H9 (cell line): ENCODE measurements around the gene RDH5. TPM values are rescaled to one million over a fixed set of nuclear protein-coding genes. Genes with fewer than 3 reads are reported as not detected.

ENCODE experiments used
- DNase-seq: peaks from one replicate; pipeline ENCODE4 v3.0.0-alpha.2; 2017
- H2AFZ ChIP-seq: one replicate; pipeline ENCODE4 v1.6.1; 2013; ENCODE audit warnings: mild to moderate bottlenecking, low read length, control low read depth, moderate library complexity
- H2AK5ac ChIP-seq: 2 replicates; pipeline ENCODE4 v1.6.1; 2013; ENCODE audit warnings: low read length, control low read depth, mixed read lengths; ENCODE audit not compliant: insufficient read length
- H2BK120ac ChIP-seq: one replicate; pipeline ENCODE4 v1.6.1; 2013; ENCODE audit warnings: low read depth, mild to moderate bottlenecking, low read length, control low read depth, inconsistent platforms; ENCODE audit not compliant: poor library complexity, severe bottlenecking
- H2BK12ac ChIP-seq: 2 replicates; pipeline ENCODE4 v1.6.1; 2013; ENCODE audit warnings: low read length, control low read depth, mixed read lengths, low read depth; ENCODE audit not compliant: insufficient read length
- H2BK15ac ChIP-seq: 2 replicates; pipeline ENCODE4 v1.6.1; 2013; ENCODE audit warnings: low read depth, low read length, control low read depth
- H2BK20ac ChIP-seq: one replicate; pipeline ENCODE4 v1.6.1; 2013; ENCODE audit warnings: low read depth, mild to moderate bottlenecking, low read length, control low read depth, inconsistent platforms; ENCODE audit not compliant: poor library complexity, severe bottlenecking
- H2BK5ac ChIP-seq: 2 replicates; pipeline ENCODE4 v1.6.1; 2013; ENCODE audit warnings: low read length, control low read depth, mixed read lengths; ENCODE audit not compliant: insufficient read length
- H3K14ac ChIP-seq: 2 replicates; pipeline ENCODE4 v1.6.1; 2013; ENCODE audit warnings: low read length, control low read depth; ENCODE audit not compliant: insufficient read depth
- H3K18ac ChIP-seq: 2 replicates; pipeline ENCODE4 v1.6.1; 2013; ENCODE audit warnings: low read depth, mild to moderate bottlenecking, mixed read lengths, low read length, control low read depth; ENCODE audit not compliant: insufficient read length
- H3K23ac ChIP-seq: 2 replicates; pipeline ENCODE4 v1.6.1; 2013; ENCODE audit warnings: low read length, control low read depth, mixed read lengths, low read depth; ENCODE audit not compliant: insufficient read length
- H3K23me2 ChIP-seq: 2 replicates; pipeline ENCODE4 v1.6.1; 2013; ENCODE audit warnings: low read depth, mild to moderate bottlenecking, mixed read lengths, low read length, control low read depth; ENCODE audit not compliant: insufficient read length, poor library complexity, severe bottlenecking
- H3K27ac ChIP-seq: 2 replicates; pipeline ENCODE4 v1.5.1; 2013; ENCODE audit warnings: low read length, control low read depth, mixed read lengths, low read depth; ENCODE audit not compliant: insufficient read length
- H3K27me3 ChIP-seq: 2 replicates; pipeline ENCODE4 v1.6.1; 2013; ENCODE audit warnings: low read length, control low read depth, inconsistent platforms; ENCODE audit not compliant: insufficient read depth
- H3K4ac ChIP-seq: 2 replicates; pipeline ENCODE4 v1.6.1; 2013; ENCODE audit warnings: low read depth, mild to moderate bottlenecking, control low read depth, inconsistent platforms, low read length, moderate library complexity
- H3K4me1 ChIP-seq: 2 replicates; pipeline ENCODE4 v1.6.1; 2013; ENCODE audit warnings: low read length, control low read depth, inconsistent platforms; ENCODE audit not compliant: insufficient read depth
- H3K4me2 ChIP-seq: 2 replicates; pipeline ENCODE4 v1.6.1; 2013; ENCODE audit warnings: low read length, control low read depth, mixed read lengths; ENCODE audit not compliant: insufficient read length, insufficient read depth
- H3K56ac ChIP-seq: 2 replicates; pipeline ENCODE4 v1.6.1; 2013; ENCODE audit warnings: low read depth, mild to moderate bottlenecking, mixed read lengths, low read length, control low read depth; ENCODE audit not compliant: insufficient read length
- H3K79me1 ChIP-seq: 2 replicates; pipeline ENCODE4 v1.6.1; 2013; ENCODE audit warnings: low read depth, mild to moderate bottlenecking, moderate library complexity, low read length, control low read depth, inconsistent platforms; ENCODE audit not compliant: insufficient read depth, poor library complexity, severe bottlenecking
- H3K79me2 ChIP-seq: 2 replicates; pipeline ENCODE4 v1.6.1; 2013; ENCODE audit warnings: low read length, control low read depth, inconsistent platforms; ENCODE audit not compliant: insufficient read depth
- H3K9ac ChIP-seq: 2 replicates; pipeline ENCODE4 v1.6.1; 2013; ENCODE audit warnings: low read length, control low read depth, mixed read lengths; ENCODE audit not compliant: insufficient read length; ENCODE audit errors: extremely low read depth
- H3K9me3 ChIP-seq: one replicate; pipeline ENCODE4 v1.6.1; 2013; ENCODE audit warnings: low read depth, low read length, inconsistent platforms; ENCODE audit not compliant: control insufficient read depth
- H3T11ph ChIP-seq: one replicate; pipeline ENCODE4 v1.6.1; 2013; ENCODE audit warnings: mild to moderate bottlenecking, low read length, control low read depth, inconsistent platforms
- H4K20me1 ChIP-seq: one replicate; pipeline ENCODE4 v1.6.1; 2013; ENCODE audit not compliant: control insufficient read depth, insufficient read length, insufficient read depth
- H4K5ac ChIP-seq: 2 replicates; pipeline ENCODE4 v1.6.1; 2013; ENCODE audit warnings: low read depth, mild to moderate bottlenecking, mixed read lengths, low read length, control low read depth; ENCODE audit not compliant: insufficient read length
- H4K8ac ChIP-seq: replicated peaks from 2 replicates; pipeline ENCODE4 v1.6.1; 2013; ENCODE audit warnings: low read length, control low read depth, mixed read lengths, low read depth; ENCODE audit not compliant: insufficient read length
- H4K91ac ChIP-seq: 2 replicates; pipeline ENCODE4 v1.6.1; 2013; ENCODE audit warnings: low read depth, mild to moderate bottlenecking, moderate library complexity, mixed read lengths, low read length, control low read depth; ENCODE audit not compliant: insufficient read length
- H3K27ac Mint-ChIP-seq, 3 experiments: 2 replicates in 2 of 3; 3 replicates in 1 of 3; pipeline ENCODE4 v1.8.0; 2020 to 2021; ENCODE audit warnings: mixed read lengths in 3 of 3, mild to moderate bottlenecking in 1 of 3, moderate library complexity in 1 of 3
- H3K27me3 Mint-ChIP-seq: 2 replicates; pipeline ENCODE4 v1.8.0; 2021; ENCODE audit warnings: low read depth, mild to moderate bottlenecking, moderate library complexity, mixed read lengths
- H3K36me3 Mint-ChIP-seq, 3 experiments: 2 replicates in 2 of 3; 3 replicates in 1 of 3; pipeline ENCODE4 v1.8.0; 2020 to 2021; ENCODE audit warnings: low read depth in 3 of 3, mixed read lengths in 3 of 3; ENCODE audit not compliant: insufficient read depth in 1 of 3
- H3K4me1 Mint-ChIP-seq, 2 experiments: 2 replicates each; pipeline ENCODE4 v1.8.0; 2020; ENCODE audit warnings: mixed read lengths in 2 of 2
- H3K4me3 Mint-ChIP-seq, 2 experiments: 2 replicates in 1 of 2; 3 replicates in 1 of 2; pipeline ENCODE4 v1.8.0; 2020 to 2021; ENCODE audit warnings: mild to moderate bottlenecking in 2 of 2, mixed read lengths in 2 of 2, moderate library complexity in 1 of 2
- H3K9me3 Mint-ChIP-seq, 2 experiments: 2 replicates in 1 of 2; 3 replicates in 1 of 2; pipeline ENCODE4 v1.8.0; 2020; ENCODE audit warnings: mild to moderate bottlenecking in 2 of 2, mixed read lengths in 2 of 2, moderate library complexity in 1 of 2
- CTCF ChIP-seq: fragments of 200-600 bp; sonication (generic); conservative IDR thresholded peaks from 3 replicates; pipeline ENCODE4 v1.8.0; 2021; ENCODE audit warnings: antibody characterized with exemption, mild to moderate bottlenecking
- WGBS: extraction: QIAGEN DNeasy Blood & Tissue Kit; methylation state at CpG from one replicate; pipeline ENCODE4 v1.1.7; 2013; ENCODE audit warnings: missing lambda C conversion rate, low lambda C conversion rate, mixed read lengths; ENCODE audit not compliant: insufficient read length; ENCODE audit errors: extremely low coverage; 5-methylcytosine and 5-hydroxymethylcytosine counted together
- total RNA-seq: library from RNA; stranded (reverse); gene quantifications from 2 replicates; pipeline ENCODE4 v1.2.1, GENCODE V29; 2021

Gene RDH5
- total RNA-seq, 1 experiment from 2014 or later: 6.6 TPM

GRCh38 chr12:55696796-55697462, 23.3 kb upstream of the RDH5 start:
- no peak for TF ChIP-seq CTCF
- H3K79me2 ChIP-seq: no peaks in the 10 kb centered on the region
- no peaks in the 10 kb centered on the region; the same call in 1 of the 2 replicates for H3K27me3 ChIP-seq
- no peaks in the 10 kb centered on the region for H3K4me1 ChIP-seq
- no peak overlapping the region for H3K18ac ChIP-seq
- no peaks in the 10 kb centered on the region for H3K23me2 ChIP-seq
- H3K23ac ChIP-seq: no peak overlapping the region
- no peaks in the 10 kb centered on the region for H4K20me1 ChIP-seq
- no peak overlapping the region for H2AFZ ChIP-seq
- H3T11ph ChIP-seq: no peak overlapping the region
- no peak overlapping the region for H3K9ac ChIP-seq
- H4K5ac ChIP-seq: no peak overlapping the region
- H3K14ac ChIP-seq: no peak overlapping the region
- no peak overlapping the region for H2BK5ac ChIP-seq
- no peak overlapping the region for H3K4me3 Mint-ChIP-seq
- H3K27me3 Mint-ChIP-seq: no peaks in the 10 kb centered on the region
- H4K8ac ChIP-seq: no peak overlapping the region
- H2BK15ac ChIP-seq: no peak overlapping the region
- WGBS: no CpG with 5 or more reads among the region's 19 CpGs
- H3K4me2 ChIP-seq: no peak overlapping the region
- no peak overlapping the region for H3K4ac ChIP-seq
- H3K79me1 ChIP-seq: no peaks in the 10 kb centered on the region
- no peak overlapping the region for H3K27ac Mint-ChIP-seq
- no peak overlapping the region for H2BK20ac ChIP-seq
- no peak for DNase-seq
- H3K27ac ChIP-seq: no peak overlapping the region
- H2BK12ac ChIP-seq: no peak overlapping the region
- no peaks in the 10 kb centered on the region for H3K4me1 Mint-ChIP-seq
- H3K56ac ChIP-seq: no peak overlapping the region
- H2AK5ac ChIP-seq: no peak overlapping the region
- peaks cover 26 to 51% (median 47%) of the 10 kb centered on the region in 3 experiments for H3K36me3 Mint-ChIP-seq
- H2BK120ac ChIP-seq: no peak overlapping the region
- H4K91ac ChIP-seq: no peak overlapping the region
- no peaks in the 10 kb centered on the region for H3K9me3 ChIP-seq
- no peaks in the 10 kb centered on the region for H3K9me3 Mint-ChIP-seq
